Uterus (tissue), 2 donors: ENCODE measurements around the gene MGAM2.

Source experiments
- POLR2A ChIP-seq, 2 donors: fragments of 450-650 bp; IDR thresholded peaks; one replicate each; pipeline ENCODE4 v1.6.1; 2016; ENCODE audit warnings: antibody characterized with exemption in 2 of 2, mild to moderate bottlenecking in 1 of 2, moderate library complexity in 1 of 2
- TF ChIP-seq, protein P1 (sequence below), 4 experiments: fragments of 200-600 bp in 2 of 4; fragments of 450-650 bp in 2 of 4; sonication (generic) in 2 of 4; IDR thresholded peaks; one replicate each; pipeline ENCODE4 v1.5.1; 2016 to 2019; ENCODE audit warnings: antibody characterized with exemption in 4 of 4, mild to moderate bottlenecking in 2 of 4, moderate library complexity in 1 of 4

DNA sequence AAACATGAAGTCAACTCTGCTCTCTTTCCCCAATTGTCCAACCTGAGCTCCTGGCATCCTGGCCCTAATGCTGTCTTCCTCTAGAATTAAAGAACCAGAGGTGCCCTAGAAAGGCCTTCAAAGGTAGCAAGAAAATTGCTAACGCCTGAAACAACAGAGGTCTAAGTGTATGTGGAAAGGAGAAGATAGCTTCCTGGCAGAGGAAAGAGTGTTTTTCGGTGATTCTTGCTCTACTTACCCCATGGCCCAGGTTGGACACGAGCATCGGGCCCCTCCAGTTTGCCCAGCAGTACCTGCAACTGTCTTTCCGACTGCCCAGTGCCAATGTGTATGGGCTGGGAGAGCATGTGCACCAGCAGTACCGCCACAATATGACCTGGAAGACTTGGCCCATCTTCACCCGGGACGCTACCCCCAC is 22.2 kb downstream of the MGAM2 start:
- TF ChIP-seq POLR2A (IDR thresholded peaks at IDR 0.05), result no peak
- TF ChIP-seq, protein P1, sequence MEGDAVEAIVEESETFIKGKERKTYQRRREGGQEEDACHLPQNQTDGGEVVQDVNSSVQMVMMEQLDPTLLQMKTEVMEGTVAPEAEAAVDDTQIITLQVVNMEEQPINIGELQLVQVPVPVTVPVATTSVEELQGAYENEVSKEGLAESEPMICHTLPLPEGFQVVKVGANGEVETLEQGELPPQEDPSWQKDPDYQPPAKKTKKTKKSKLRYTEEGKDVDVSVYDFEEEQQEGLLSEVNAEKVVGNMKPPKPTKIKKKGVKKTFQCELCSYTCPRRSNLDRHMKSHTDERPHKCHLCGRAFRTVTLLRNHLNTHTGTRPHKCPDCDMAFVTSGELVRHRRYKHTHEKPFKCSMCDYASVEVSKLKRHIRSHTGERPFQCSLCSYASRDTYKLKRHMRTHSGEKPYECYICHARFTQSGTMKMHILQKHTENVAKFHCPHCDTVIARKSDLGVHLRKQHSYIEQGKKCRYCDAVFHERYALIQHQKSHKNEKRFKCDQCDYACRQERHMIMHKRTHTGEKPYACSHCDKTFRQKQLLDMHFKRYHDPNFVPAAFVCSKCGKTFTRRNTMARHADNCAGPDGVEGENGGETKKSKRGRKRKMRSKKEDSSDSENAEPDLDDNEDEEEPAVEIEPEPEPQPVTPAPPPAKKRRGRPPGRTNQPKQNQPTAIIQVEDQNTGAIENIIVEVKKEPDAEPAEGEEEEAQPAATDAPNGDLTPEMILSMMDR (IDR thresholded peaks at IDR 0.05), result no peak
